Rectal smooth muscle tissue (tissue), 1 donor: ENCODE measurements around the gene UPP2.

Experiments used
- H3K27ac ChIP-seq: one replicate; pipeline ENCODE4 v1.7.0; 2013; ENCODE audit warnings: low read depth, low read length, inconsistent platforms
- H3K27me3 ChIP-seq: one replicate; pipeline ENCODE4 v1.7.0; 2013; ENCODE audit warnings: low read length; ENCODE audit not compliant: control insufficient read depth, insufficient read depth
- H3K36me3 ChIP-seq: one replicate; pipeline ENCODE4 v1.7.0; 2013; ENCODE audit warnings: low read length; ENCODE audit not compliant: control insufficient read depth, insufficient read depth
- H3K4me1 ChIP-seq: one replicate; pipeline ENCODE4 v1.7.0; 2013; ENCODE audit warnings: low read length; ENCODE audit not compliant: control insufficient read depth, insufficient read depth
- H3K4me3 ChIP-seq: one replicate; pipeline ENCODE4 v1.7.0; 2013; ENCODE audit warnings: low read length
- H3K9ac ChIP-seq: one replicate; pipeline ENCODE4 v1.7.0; 2013; ENCODE audit warnings: low read length

UPP2 gene

DNA sequence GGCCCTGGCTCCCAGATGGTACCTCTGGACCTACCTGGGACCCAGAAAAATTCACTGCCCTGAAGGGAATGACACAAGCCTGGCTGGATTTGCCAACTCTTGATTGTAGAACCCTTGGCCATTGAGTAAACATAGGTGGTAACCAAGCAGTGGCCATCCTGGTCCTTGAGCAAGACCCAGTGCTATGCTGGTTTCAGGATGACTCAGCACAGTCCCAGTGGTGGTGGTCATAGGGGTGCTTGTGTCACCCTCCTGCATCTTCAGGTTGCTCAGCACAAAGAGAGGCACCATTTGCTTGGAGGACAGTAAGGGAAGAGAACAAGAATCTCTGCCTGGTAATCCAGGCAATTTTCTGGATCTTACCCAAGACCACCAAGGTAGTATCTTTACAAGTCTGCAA is 52.9 kb downstream of the UPP2 start:
- H3K4me1 ChIP-seq = no peaks in the 10 kb centered on the region
- H3K9ac ChIP-seq = no peak overlapping the region
- no peaks in the 10 kb centered on the region for H3K36me3 ChIP-seq
- H3K4me3 ChIP-seq = no peak overlapping the region
- no peak overlapping the region for H3K27ac ChIP-seq
- H3K27me3 ChIP-seq = no peaks in the 10 kb centered on the region

DNA sequence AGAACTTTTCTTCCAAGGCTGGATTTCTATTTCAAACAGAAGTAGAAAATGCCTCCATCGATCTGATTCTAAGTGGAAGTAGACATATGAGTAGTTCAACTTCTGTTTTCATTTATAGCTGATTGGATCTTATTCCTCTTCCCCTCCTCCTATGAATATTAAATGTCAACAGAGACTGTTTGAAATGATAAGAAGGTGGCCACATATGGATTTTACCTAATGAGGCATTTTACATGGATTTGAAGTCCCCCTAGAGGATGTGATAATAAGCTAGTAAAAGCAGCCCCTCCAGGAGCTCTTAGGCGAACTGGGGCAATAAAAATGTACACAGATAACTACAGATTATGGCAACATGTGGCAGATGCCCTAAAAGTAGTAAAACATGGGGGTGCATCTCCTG is 71.0 kb downstream of the UPP2 start:
- Histone ChIP-seq H3K4me3 (no peak overlapping the region), H3K4me1 (no peaks in the 10 kb centered on the region), H3K9ac (no peak overlapping the region), H3K27me3 (no peaks in the 10 kb centered on the region), H3K36me3 (no peaks in the 10 kb centered on the region), H3K27ac (no peak overlapping the region)

DNA sequence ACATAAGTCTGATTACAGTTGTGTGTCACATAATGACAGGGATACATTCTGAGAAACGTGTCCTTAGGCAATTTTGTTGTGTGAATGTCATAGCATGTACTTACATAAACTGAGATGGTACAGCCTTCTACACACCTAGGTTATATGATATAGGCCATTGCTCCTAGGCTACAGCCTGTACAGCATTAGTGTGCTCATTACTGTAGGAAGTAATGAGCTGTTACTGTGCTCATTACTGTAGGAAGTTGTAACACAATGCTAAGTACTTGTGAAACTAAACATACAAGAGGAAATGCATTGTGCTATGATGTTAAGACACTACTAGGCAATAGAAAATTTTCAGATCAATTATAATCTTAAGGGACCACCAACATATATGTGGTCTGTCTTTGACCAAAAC is 72.8 kb downstream of the UPP2 start:
- Histone ChIP-seq H3K4me3 (no peak overlapping the region), H3K27me3 (no peaks in the 10 kb centered on the region), H3K9ac (no peak overlapping the region), H3K27ac (no peak overlapping the region), H3K36me3 (no peaks in the 10 kb centered on the region), H3K4me1 (no peaks in the 10 kb centered on the region)

DNA sequence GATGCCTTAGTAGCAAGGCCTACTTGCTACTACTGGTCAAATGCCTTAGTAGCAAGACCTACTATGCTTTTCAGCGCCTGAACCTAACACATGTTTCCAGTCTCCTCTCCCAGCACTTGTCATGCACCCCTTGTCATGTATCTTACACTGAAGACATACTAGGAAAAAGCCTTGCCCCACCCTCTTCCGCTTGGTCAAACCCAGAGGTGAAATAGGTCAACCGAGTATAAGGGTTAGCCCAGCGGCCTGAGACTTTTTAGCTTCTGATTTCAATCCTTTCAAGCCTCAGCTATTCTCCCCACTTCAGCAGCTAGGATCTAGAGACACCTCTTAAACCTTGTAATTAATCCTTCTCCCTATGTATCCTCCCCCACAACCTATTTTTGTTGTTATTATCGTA is 73.3 kb downstream of the UPP2 start:
- no peak overlapping the region for H3K4me3 ChIP-seq
- no peak overlapping the region for H3K9ac ChIP-seq
- no peaks in the 10 kb centered on the region for H3K36me3 ChIP-seq
- H3K27me3 ChIP-seq = no peaks in the 10 kb centered on the region
- no peaks in the 10 kb centered on the region for H3K4me1 ChIP-seq
- H3K27ac ChIP-seq = no peak overlapping the region

DNA sequence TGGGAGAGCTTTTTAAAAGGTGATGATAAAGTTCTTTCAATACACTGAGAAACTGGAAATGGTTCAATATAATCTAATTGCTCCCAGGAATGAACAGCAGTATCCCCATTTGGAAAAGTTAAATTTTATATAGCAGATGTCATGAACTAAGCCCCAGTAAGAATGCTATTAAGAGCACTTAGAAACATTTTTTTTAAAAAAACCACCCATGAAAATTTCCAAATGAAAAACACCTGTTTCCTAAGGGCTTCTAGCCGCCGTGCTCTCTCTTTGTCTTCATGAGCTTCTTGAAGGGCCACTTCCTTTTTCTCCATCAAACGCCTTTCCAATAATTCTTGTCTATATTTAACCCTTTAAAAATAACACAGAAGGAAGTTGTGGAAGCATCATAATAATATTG is 77.0 kb downstream of the UPP2 start:
- Histone ChIP-seq H3K9ac (no peak overlapping the region), H3K27ac (no peak overlapping the region), H3K4me1 (no peaks in the 10 kb centered on the region), H3K4me3 (no peak overlapping the region), H3K36me3 (no peaks in the 10 kb centered on the region), H3K27me3 (no peaks in the 10 kb centered on the region)

DNA sequence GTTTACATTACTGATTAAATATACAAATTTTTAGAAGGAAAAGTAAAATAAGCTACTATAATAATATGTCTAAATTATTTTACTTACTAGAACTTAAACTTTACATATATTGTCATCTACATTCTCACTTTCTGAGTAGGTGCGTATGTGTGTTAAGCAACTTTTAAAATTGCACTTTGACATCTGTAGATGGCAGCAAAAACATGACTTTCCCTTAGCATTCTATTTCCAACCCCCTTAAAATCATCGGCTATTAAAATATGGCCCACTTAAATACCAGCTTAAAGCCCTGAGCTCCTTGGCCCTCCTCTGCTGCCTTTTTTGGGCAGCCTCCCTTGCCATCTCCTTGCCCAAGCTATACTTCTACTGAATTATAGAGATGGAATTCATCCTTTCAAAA is 78.0 kb downstream of the UPP2 start:
- no peaks in the 10 kb centered on the region for H3K4me1 ChIP-seq
- no peak overlapping the region for H3K9ac ChIP-seq
- H3K27me3 ChIP-seq = no peaks in the 10 kb centered on the region
- no peak overlapping the region for H3K27ac ChIP-seq
- H3K4me3 ChIP-seq = no peak overlapping the region
- H3K36me3 ChIP-seq = no peaks in the 10 kb centered on the region

DNA sequence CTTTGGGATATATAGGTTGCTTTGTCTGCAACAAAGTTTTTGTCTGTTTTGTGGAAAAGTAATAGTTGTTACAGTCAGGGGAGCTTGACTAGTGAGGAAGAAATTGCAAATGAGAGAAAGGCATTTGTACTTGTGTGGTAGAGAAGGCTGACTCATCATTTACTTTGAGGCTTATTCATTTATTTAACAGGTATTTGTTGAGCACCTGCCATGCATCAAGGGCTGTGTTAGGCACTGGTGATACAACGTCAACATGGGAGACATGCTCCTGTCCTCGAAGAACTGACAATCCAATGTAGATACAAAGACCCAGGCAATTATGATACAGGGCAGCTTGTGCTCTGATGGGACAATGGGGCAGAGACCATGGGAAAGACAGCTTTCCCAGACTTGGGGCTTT is 79.5 kb downstream of the UPP2 start:
- Histone ChIP-seq H3K9ac (no peak overlapping the region), H3K27ac (no peak overlapping the region), H3K27me3 (no peaks in the 10 kb centered on the region), H3K36me3 (no peaks in the 10 kb centered on the region), H3K4me1 (no peaks in the 10 kb centered on the region), H3K4me3 (no peak overlapping the region)

DNA sequence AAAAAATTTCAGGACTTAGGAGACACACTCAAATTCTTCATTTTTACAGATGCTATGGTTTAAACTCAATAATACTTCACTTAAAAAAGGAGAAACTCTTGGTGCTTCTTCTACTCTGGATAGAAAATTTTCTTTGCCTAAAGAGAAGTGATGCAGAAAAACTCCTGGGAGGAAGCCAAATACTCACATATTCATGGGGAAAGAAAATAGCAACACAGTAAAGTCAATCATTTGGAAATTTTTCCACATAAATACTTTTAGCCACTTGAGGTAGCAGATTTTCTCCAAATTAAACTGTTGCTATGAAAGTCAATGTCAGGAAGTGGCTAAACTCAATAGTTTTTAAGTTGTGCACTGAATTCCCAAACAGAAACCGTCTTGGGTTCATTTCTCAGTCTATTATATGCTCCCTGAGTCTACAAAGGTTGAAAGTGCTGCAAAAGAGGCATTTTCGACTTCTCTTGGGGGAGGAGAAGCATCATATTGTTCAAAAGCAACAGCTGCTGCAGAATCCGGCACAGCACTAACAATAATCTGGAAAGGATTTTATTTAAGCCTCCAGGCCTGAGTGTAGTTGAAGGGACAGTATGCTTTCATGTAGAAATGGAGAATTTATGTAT is 81.1 kb downstream of the UPP2 start:
- H3K27ac ChIP-seq = no peak overlapping the region
- no peak overlapping the region for H3K4me3 ChIP-seq
- no peaks in the 10 kb centered on the region for H3K4me1 ChIP-seq
- no peaks in the 10 kb centered on the region for H3K36me3 ChIP-seq
- no peak overlapping the region for H3K9ac ChIP-seq
- no peaks in the 10 kb centered on the region for H3K27me3 ChIP-seq

DNA sequence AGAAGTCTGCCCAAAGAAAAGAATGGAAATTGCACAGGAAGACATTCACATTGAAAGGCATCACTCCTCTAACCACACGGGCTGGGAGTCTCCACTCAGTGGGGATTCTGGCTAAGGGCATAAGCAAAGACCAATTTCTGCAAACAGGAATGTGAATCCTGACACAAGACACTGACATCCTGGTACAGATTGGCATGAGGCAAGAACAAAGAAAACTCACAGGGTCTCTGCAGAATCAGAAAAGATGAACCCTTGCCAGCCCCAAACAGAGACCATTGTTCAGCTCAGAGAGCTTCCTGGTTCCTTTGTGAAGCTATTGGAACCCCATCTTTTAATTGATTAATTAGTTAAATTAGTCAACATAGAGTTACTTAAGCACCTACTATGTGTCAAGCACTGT is 82.3 kb downstream of the UPP2 start:
- H3K4me3 ChIP-seq = no peak overlapping the region
- no peak overlapping the region for H3K27ac ChIP-seq
- no peaks in the 10 kb centered on the region for H3K36me3 ChIP-seq
- no peak overlapping the region for H3K9ac ChIP-seq
- no peaks in the 10 kb centered on the region for H3K4me1 ChIP-seq
- no peaks in the 10 kb centered on the region for H3K27me3 ChIP-seq

DNA sequence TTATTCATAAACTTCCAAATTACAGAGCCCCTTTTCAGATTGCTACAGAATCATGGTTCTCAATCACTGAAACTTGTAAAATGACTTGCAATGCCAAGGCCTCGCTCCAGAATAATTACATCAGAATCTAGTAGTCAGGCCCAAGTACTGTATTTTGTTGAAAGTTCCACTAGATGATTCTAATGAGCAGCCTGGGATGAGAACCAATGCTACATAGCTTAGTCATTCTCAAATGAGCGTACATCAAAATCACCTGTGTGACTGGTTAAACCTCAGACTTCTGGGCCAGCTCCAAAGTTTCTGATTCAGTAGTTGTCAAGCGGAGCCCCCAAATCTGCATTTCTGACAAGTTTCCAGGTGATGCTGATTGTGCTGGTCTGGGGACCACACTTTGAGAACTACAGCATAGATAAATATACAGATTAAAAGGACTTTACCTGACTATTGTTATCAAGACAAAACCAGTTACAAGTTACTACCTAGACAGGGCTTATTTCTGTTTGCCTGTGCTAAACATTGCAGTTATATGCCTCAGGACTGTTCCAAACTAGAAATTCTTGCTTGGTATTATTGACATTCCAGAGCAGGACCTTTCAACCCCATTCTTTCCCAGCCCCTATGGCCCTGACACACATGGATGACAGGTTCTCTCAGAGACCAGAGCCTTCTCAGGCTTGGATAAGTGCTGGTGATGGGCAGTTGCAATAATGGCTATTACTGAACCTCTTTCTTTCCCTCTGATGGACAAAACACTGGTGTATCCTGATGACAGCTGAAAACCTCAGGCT is 83.1 kb downstream of the UPP2 start:
- H3K36me3 ChIP-seq = no peaks in the 10 kb centered on the region
- no peak overlapping the region for H3K27ac ChIP-seq
- no peaks in the 10 kb centered on the region for H3K4me1 ChIP-seq
- H3K4me3 ChIP-seq = no peak overlapping the region
- no peak overlapping the region for H3K9ac ChIP-seq
- no peaks in the 10 kb centered on the region for H3K27me3 ChIP-seq
